Natural killer cell (primary cell): ENCODE measurements around the gene KMT2B. TPM values are rescaled to one million over a fixed set of nuclear protein-coding genes. Genes with fewer than 3 reads are reported as not detected.

Experiments
- ATAC-seq, 3 donors: fragments of 150-1000 bp in 2 of 3; fragments of 200-7000 bp in 1 of 3; cut with Tn5 transposase; 1 replicate in 1 of 3; 2 replicates in 2 of 3; pipeline ENCODE4 v1.10.0; 2021; ENCODE audit warnings: mild to moderate bottlenecking in 2 of 3, moderate library complexity in 2 of 3
- DNase-seq, 2 donors: peaks; one replicate each; pipeline versions ENCODE4 v3.0.0 to v3.0.0-alpha.2; 2013 to 2021; ENCODE audit warnings: mixed read lengths in 1 of 2
- H3K27ac ChIP-seq: one replicate; pipeline ENCODE4 v1.5.1; 2013; ENCODE audit warnings: mild to moderate bottlenecking, low read length
- H3K27me3 ChIP-seq: one replicate; pipeline ENCODE4 v1.6.1; 2013; ENCODE audit warnings: low read length; ENCODE audit not compliant: control insufficient read depth, insufficient read depth
- H3K36me3 ChIP-seq: one replicate; pipeline ENCODE4 v1.6.1; 2013; ENCODE audit warnings: low read length; ENCODE audit not compliant: control insufficient read depth, insufficient read depth
- H3K4me1 ChIP-seq: one replicate; pipeline ENCODE4 v1.6.1; 2013; ENCODE audit warnings: low read length; ENCODE audit not compliant: control insufficient read depth, insufficient read depth
- H3K4me3 ChIP-seq: one replicate; pipeline ENCODE4 v1.5.1; 2013; ENCODE audit warnings: low read length
- H3K9me3 ChIP-seq: one replicate; pipeline ENCODE4 v1.6.1; 2013; ENCODE audit warnings: low read length; ENCODE audit not compliant: control insufficient read depth, insufficient read depth
- H3K27ac Mint-ChIP-seq, 2 donors: one replicate each; pipeline ENCODE4 v1.8.0; 2022; ENCODE audit warnings: mild to moderate bottlenecking in 2 of 2, mixed read lengths in 2 of 2, moderate library complexity in 1 of 2
- H3K27me3 Mint-ChIP-seq, 2 donors: one replicate each; pipeline ENCODE4 v1.8.0; 2022; ENCODE audit warnings: low read depth in 2 of 2, mixed read lengths in 2 of 2
- H3K36me3 Mint-ChIP-seq: one replicate; pipeline ENCODE4 v1.8.0; 2022; ENCODE audit warnings: mixed read lengths
- H3K4me1 Mint-ChIP-seq, 2 donors: one replicate each; pipeline ENCODE4 v1.8.0; 2022; ENCODE audit warnings: mixed read lengths in 2 of 2
- H3K4me3 Mint-ChIP-seq: one replicate; pipeline ENCODE4 v1.8.0; 2022; ENCODE audit warnings: mild to moderate bottlenecking, moderate library complexity, mixed read lengths
- H3K9me3 Mint-ChIP-seq, 2 donors: one replicate each; pipeline ENCODE4 v1.8.0; 2022; ENCODE audit warnings: mixed read lengths in 2 of 2
- CTCF ChIP-seq: fragments of 200-600 bp; IDR thresholded peaks from one replicate; pipeline ENCODE4 v1.8.0; 2022; ENCODE audit warnings: antibody characterized with exemption
- WGBS: methylation state at CpG from one replicate; pipeline ENCODE4 v1.1.7; 2013; ENCODE audit warnings: missing lambda C conversion rate; ENCODE audit not compliant: insufficient coverage; 5-methylcytosine and 5-hydroxymethylcytosine counted together
- intact Hi-C: fragments of 100-400 bp; cut with micrococcal nuclease; formaldehyde crosslinking; loops from one replicate; pipeline ENCODE4 v1.14.2; 2022
- total RNA-seq, 4 donors: library from RNA; stranded (reverse); fragments of 120-200 nt in 1 of 4; gene quantifications; one replicate each; pipeline versions ENCODE4 v1.2.3 to v1.2.4, GENCODE V29; 2013 to 2022

The KMT2B gene
- total RNA-seq, 3 donors from 2014 or later (not counting 1 experiment from before 2014, with no cell fraction given): 60.8 to 70.9 (median 70.7) TPM

- intact Hi-C loops: loop anchor here (1.0 kb wide), 3 partner anchors 16 to 34 kb away; partner anchors contain the start of genes PROSER3, PSENEN and U2AF1L4
- H3K27ac Mint-ChIP-seq: peak overlapping the region; percentile 43 to 72
- TF ChIP-seq CTCF: no peak
- no peaks in the 10 kb centered on the region for H3K9me3 ChIP-seq
- H3K4me3 ChIP-seq: peak overlapping the region; percentile 15
- no peak overlapping the region for H3K27ac ChIP-seq
- no peaks in the 10 kb centered on the region for H3K36me3 Mint-ChIP-seq
- DNase-seq (no peak), ATAC-seq (no peak)
- WGBS: 62% methylated on average over 16 of the region's 16 CpGs
- H3K9me3 Mint-ChIP-seq: no peaks in the 10 kb centered on the region
- peaks cover 16% of the 10 kb centered on the region for H3K4me1 ChIP-seq
- peak overlapping the region; percentile 90 for H3K4me3 Mint-ChIP-seq
- H3K27me3 ChIP-seq: no peaks in the 10 kb centered on the region
- H3K27me3 Mint-ChIP-seq: no peaks in the 10 kb centered on the region
- H3K4me1 Mint-ChIP-seq: peaks cover 18 to 27% of the 10 kb centered on the region in 2 donors
- H3K36me3 ChIP-seq: no peaks in the 10 kb centered on the region
These were observed 56.7 kb downstream of the KMT2B start for GRCh38 chr19:35774274-35775045.

GRCh38 chr19:35775046-35775297, 57.2 kb downstream of the KMT2B start:
- H3K27me3 Mint-ChIP-seq: no peaks in the 10 kb centered on the region
- no peaks in the 10 kb centered on the region for H3K36me3 Mint-ChIP-seq
- no peaks in the 10 kb centered on the region for H3K27me3 ChIP-seq
- H3K27ac Mint-ChIP-seq: peak overlapping the region; percentile 43 to 72
- H3K9me3 Mint-ChIP-seq: no peaks in the 10 kb centered on the region
- intact Hi-C loops: loop anchor here (1.0 kb wide), 3 partner anchors 17 to 35 kb away; partner anchors contain the start of genes PROSER3, PSENEN and U2AF1L4
- no peak overlapping the region for H3K27ac ChIP-seq
- no peaks in the 10 kb centered on the region for H3K36me3 ChIP-seq
- no peaks in the 10 kb centered on the region for H3K9me3 ChIP-seq
- 38% methylated on average over 9 of the region's 9 CpGs for WGBS
- no peak for DNase-seq
- peaks cover 16% of the 10 kb centered on the region for H3K4me1 ChIP-seq
- peaks cover 18 to 27% of the 10 kb centered on the region in 2 donors for H3K4me1 Mint-ChIP-seq
- peak overlapping the region; percentile 15 for H3K4me3 ChIP-seq
- ATAC-seq: peak in 2 of 3 donors; percentile 1
- no peak for TF ChIP-seq CTCF
- H3K4me3 Mint-ChIP-seq: peak overlapping the region; percentile 90

GRCh38 chr19:35775298-35776101, 57.7 kb downstream of the KMT2B start, which contains the start of gene ARHGAP33:
TSS of gene ARHGAP33 (plus strand) at chr19:35775564. CDS start at chr19:35775659, 95 bp downstream.
- peak within 1 kb of the TSS; percentile 90 for H3K4me3 Mint-ChIP-seq
- under 1% methylated on average over 82 of the region's 82 CpGs for WGBS
- no peak for TF ChIP-seq CTCF
- ATAC-seq (peak; percentile 98 to 100 (median 99)), DNase-seq (peak; percentile 98 to 99)
- H3K9me3 Mint-ChIP-seq: no peaks in the 10 kb centered on the region
- peaks cover 18 to 27% of the 10 kb centered on the region in 2 donors for H3K4me1 Mint-ChIP-seq
- Histone ChIP-seq H3K27me3 (no peaks in the 10 kb centered on the region), H3K4me1 (peaks cover 16% of the 10 kb centered on the region), H3K36me3 (no peaks in the 10 kb centered on the region), H3K4me3 (peak within 1 kb of the TSS; percentile 58), H3K9me3 (no peaks in the 10 kb centered on the region), H3K27ac (no peak within 1 kb of the TSS)
- intact Hi-C loops: loop anchor here (1.0 kb wide), 3 partner anchors 17 to 35 kb away; partner anchors contain the start of genes PROSER3, PSENEN and U2AF1L4
- H3K36me3 Mint-ChIP-seq: no peaks in the 10 kb centered on the region
- H3K27me3 Mint-ChIP-seq: no peaks in the 10 kb centered on the region
- peak within 1 kb of the TSS; percentile 43 to 72 for H3K27ac Mint-ChIP-seq
